H9 (cell line): ENCODE results near the gene SST. TPM values are rescaled to one million over a fixed set of nuclear protein-coding genes. Genes with fewer than 3 reads are reported as not detected.

ENCODE experiments used
- DNase-seq: peaks from one replicate; pipeline ENCODE4 v3.0.0-alpha.2; 2017
- H2AFZ ChIP-seq: one replicate; pipeline ENCODE4 v1.6.1; 2013; ENCODE audit warnings: mild to moderate bottlenecking, low read length, control low read depth, moderate library complexity
- H2AK5ac ChIP-seq: 2 replicates; pipeline ENCODE4 v1.6.1; 2013; ENCODE audit warnings: low read length, control low read depth, mixed read lengths; ENCODE audit not compliant: insufficient read length
- H2BK120ac ChIP-seq: one replicate; pipeline ENCODE4 v1.6.1; 2013; ENCODE audit warnings: low read depth, mild to moderate bottlenecking, low read length, control low read depth, inconsistent platforms; ENCODE audit not compliant: poor library complexity, severe bottlenecking
- H2BK12ac ChIP-seq: 2 replicates; pipeline ENCODE4 v1.6.1; 2013; ENCODE audit warnings: low read length, control low read depth, mixed read lengths, low read depth; ENCODE audit not compliant: insufficient read length
- H2BK15ac ChIP-seq: 2 replicates; pipeline ENCODE4 v1.6.1; 2013; ENCODE audit warnings: low read depth, low read length, control low read depth
- H2BK20ac ChIP-seq: one replicate; pipeline ENCODE4 v1.6.1; 2013; ENCODE audit warnings: low read depth, mild to moderate bottlenecking, low read length, control low read depth, inconsistent platforms; ENCODE audit not compliant: poor library complexity, severe bottlenecking
- H2BK5ac ChIP-seq: 2 replicates; pipeline ENCODE4 v1.6.1; 2013; ENCODE audit warnings: low read length, control low read depth, mixed read lengths; ENCODE audit not compliant: insufficient read length
- H3K14ac ChIP-seq: 2 replicates; pipeline ENCODE4 v1.6.1; 2013; ENCODE audit warnings: low read length, control low read depth; ENCODE audit not compliant: insufficient read depth
- H3K18ac ChIP-seq: 2 replicates; pipeline ENCODE4 v1.6.1; 2013; ENCODE audit warnings: low read depth, mild to moderate bottlenecking, mixed read lengths, low read length, control low read depth; ENCODE audit not compliant: insufficient read length
- H3K23ac ChIP-seq: 2 replicates; pipeline ENCODE4 v1.6.1; 2013; ENCODE audit warnings: low read length, control low read depth, mixed read lengths, low read depth; ENCODE audit not compliant: insufficient read length
- H3K23me2 ChIP-seq: 2 replicates; pipeline ENCODE4 v1.6.1; 2013; ENCODE audit warnings: low read depth, mild to moderate bottlenecking, mixed read lengths, low read length, control low read depth; ENCODE audit not compliant: insufficient read length, poor library complexity, severe bottlenecking
- H3K27ac ChIP-seq: 2 replicates; pipeline ENCODE4 v1.5.1; 2013; ENCODE audit warnings: low read length, control low read depth, mixed read lengths, low read depth; ENCODE audit not compliant: insufficient read length
- H3K27me3 ChIP-seq: 2 replicates; pipeline ENCODE4 v1.6.1; 2013; ENCODE audit warnings: low read length, control low read depth, inconsistent platforms; ENCODE audit not compliant: insufficient read depth
- H3K4ac ChIP-seq: 2 replicates; pipeline ENCODE4 v1.6.1; 2013; ENCODE audit warnings: low read depth, mild to moderate bottlenecking, control low read depth, inconsistent platforms, low read length, moderate library complexity
- H3K4me1 ChIP-seq: 2 replicates; pipeline ENCODE4 v1.6.1; 2013; ENCODE audit warnings: low read length, control low read depth, inconsistent platforms; ENCODE audit not compliant: insufficient read depth
- H3K4me2 ChIP-seq: 2 replicates; pipeline ENCODE4 v1.6.1; 2013; ENCODE audit warnings: low read length, control low read depth, mixed read lengths; ENCODE audit not compliant: insufficient read length, insufficient read depth
- H3K56ac ChIP-seq: 2 replicates; pipeline ENCODE4 v1.6.1; 2013; ENCODE audit warnings: low read depth, mild to moderate bottlenecking, mixed read lengths, low read length, control low read depth; ENCODE audit not compliant: insufficient read length
- H3K79me1 ChIP-seq: 2 replicates; pipeline ENCODE4 v1.6.1; 2013; ENCODE audit warnings: low read depth, mild to moderate bottlenecking, moderate library complexity, low read length, control low read depth, inconsistent platforms; ENCODE audit not compliant: insufficient read depth, poor library complexity, severe bottlenecking
- H3K79me2 ChIP-seq: 2 replicates; pipeline ENCODE4 v1.6.1; 2013; ENCODE audit warnings: low read length, control low read depth, inconsistent platforms; ENCODE audit not compliant: insufficient read depth
- H3K9ac ChIP-seq: 2 replicates; pipeline ENCODE4 v1.6.1; 2013; ENCODE audit warnings: low read length, control low read depth, mixed read lengths; ENCODE audit not compliant: insufficient read length; ENCODE audit errors: extremely low read depth
- H3K9me3 ChIP-seq: one replicate; pipeline ENCODE4 v1.6.1; 2013; ENCODE audit warnings: low read depth, low read length, inconsistent platforms; ENCODE audit not compliant: control insufficient read depth
- H3T11ph ChIP-seq: one replicate; pipeline ENCODE4 v1.6.1; 2013; ENCODE audit warnings: mild to moderate bottlenecking, low read length, control low read depth, inconsistent platforms
- H4K20me1 ChIP-seq: one replicate; pipeline ENCODE4 v1.6.1; 2013; ENCODE audit not compliant: control insufficient read depth, insufficient read length, insufficient read depth
- H4K5ac ChIP-seq: 2 replicates; pipeline ENCODE4 v1.6.1; 2013; ENCODE audit warnings: low read depth, mild to moderate bottlenecking, mixed read lengths, low read length, control low read depth; ENCODE audit not compliant: insufficient read length
- H4K8ac ChIP-seq: replicated peaks from 2 replicates; pipeline ENCODE4 v1.6.1; 2013; ENCODE audit warnings: low read length, control low read depth, mixed read lengths, low read depth; ENCODE audit not compliant: insufficient read length
- H4K91ac ChIP-seq: 2 replicates; pipeline ENCODE4 v1.6.1; 2013; ENCODE audit warnings: low read depth, mild to moderate bottlenecking, moderate library complexity, mixed read lengths, low read length, control low read depth; ENCODE audit not compliant: insufficient read length
- H3K27ac Mint-ChIP-seq, 3 experiments: 2 replicates in 2 of 3; 3 replicates in 1 of 3; pipeline ENCODE4 v1.8.0; 2020 to 2021; ENCODE audit warnings: mixed read lengths in 3 of 3, mild to moderate bottlenecking in 1 of 3, moderate library complexity in 1 of 3
- H3K27me3 Mint-ChIP-seq: 2 replicates; pipeline ENCODE4 v1.8.0; 2021; ENCODE audit warnings: low read depth, mild to moderate bottlenecking, moderate library complexity, mixed read lengths
- H3K36me3 Mint-ChIP-seq, 3 experiments: 2 replicates in 2 of 3; 3 replicates in 1 of 3; pipeline ENCODE4 v1.8.0; 2020 to 2021; ENCODE audit warnings: low read depth in 3 of 3, mixed read lengths in 3 of 3; ENCODE audit not compliant: insufficient read depth in 1 of 3
- H3K4me1 Mint-ChIP-seq, 2 experiments: 2 replicates each; pipeline ENCODE4 v1.8.0; 2020; ENCODE audit warnings: mixed read lengths in 2 of 2
- H3K4me3 Mint-ChIP-seq, 2 experiments: 2 replicates in 1 of 2; 3 replicates in 1 of 2; pipeline ENCODE4 v1.8.0; 2020 to 2021; ENCODE audit warnings: mild to moderate bottlenecking in 2 of 2, mixed read lengths in 2 of 2, moderate library complexity in 1 of 2
- H3K9me3 Mint-ChIP-seq, 2 experiments: 2 replicates in 1 of 2; 3 replicates in 1 of 2; pipeline ENCODE4 v1.8.0; 2020; ENCODE audit warnings: mild to moderate bottlenecking in 2 of 2, mixed read lengths in 2 of 2, moderate library complexity in 1 of 2
- WGBS: extraction: QIAGEN DNeasy Blood & Tissue Kit; methylation state at CpG from one replicate; pipeline ENCODE4 v1.1.7; 2013; ENCODE audit warnings: missing lambda C conversion rate, low lambda C conversion rate, mixed read lengths; ENCODE audit not compliant: insufficient read length; ENCODE audit errors: extremely low coverage; 5-methylcytosine and 5-hydroxymethylcytosine counted together
- long read RNA-seq: library from polyadenylated mRNA; unstranded; transcript quantifications from one replicate; pipeline ENCODE4 v2.0.0, GENCODE V29; 2020
- total RNA-seq: library from RNA; stranded (reverse); gene quantifications from 2 replicates; pipeline ENCODE4 v1.2.1, GENCODE V29; 2021
- TF ChIP-seq, protein P1 (sequence below): fragments of 200-600 bp; sonication (generic); conservative IDR thresholded peaks from 3 replicates; pipeline ENCODE4 v1.8.0; 2021; ENCODE audit warnings: antibody characterized with exemption, mild to moderate bottlenecking

SST gene
- total RNA-seq = not detected in 2 replicates
- long read RNA-seq = 0 reads

DNA sequence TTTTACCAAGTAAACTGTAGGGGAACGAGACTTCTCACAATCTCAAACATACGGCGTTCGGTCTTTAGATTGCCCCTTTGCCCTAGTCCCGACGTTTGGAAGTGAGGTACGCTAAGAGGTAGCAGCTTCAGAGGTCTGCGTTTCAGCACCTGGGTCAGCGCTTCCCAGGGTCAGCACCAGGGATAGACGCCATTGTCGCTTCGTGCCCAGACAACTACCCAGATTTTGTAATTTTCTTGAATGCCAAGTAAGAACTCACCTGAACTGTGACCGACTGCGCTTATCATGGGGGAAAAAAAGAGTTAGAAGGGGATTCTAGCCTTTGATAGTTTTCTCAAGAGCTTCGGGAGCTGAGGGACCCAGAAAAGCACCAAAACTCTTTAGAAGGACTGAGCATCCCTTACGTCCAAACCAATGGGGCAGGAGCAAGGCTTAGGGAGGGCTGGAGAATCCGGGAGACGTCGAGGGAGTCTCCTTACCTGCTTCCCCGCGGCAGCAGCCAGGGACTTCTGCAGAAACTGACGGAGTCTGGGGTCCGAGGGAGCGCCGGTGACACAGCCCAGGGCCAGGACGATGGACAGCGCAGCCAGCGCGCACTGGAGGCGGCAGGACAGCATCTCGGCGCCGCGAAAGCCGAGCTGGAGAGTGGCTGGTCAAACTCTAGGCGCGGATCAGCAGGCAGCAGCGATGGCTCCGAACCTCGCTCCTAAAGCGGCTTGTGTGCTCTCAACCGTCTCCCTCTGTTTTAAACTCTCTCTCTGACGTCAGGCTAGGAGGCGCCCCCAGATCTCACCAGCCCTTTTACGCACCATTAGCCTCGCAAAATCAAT, at the start of gene SST:
Gene SST, minus strand, starts transcription at position 720 of the 830 bp plus-strand sequence. Its CDS starts 103 bp downstream, at position 617.
- Histone ChIP-seq H4K5ac (no peak within 1 kb of the TSS), H3K4me2 (peak within 1 kb of the TSS; percentile 38), H4K91ac (no peak within 1 kb of the TSS), H2BK15ac (no peak within 1 kb of the TSS), H2AFZ (no peak within 1 kb of the TSS), H2BK12ac (no peak within 1 kb of the TSS), H3T11ph (no peak within 1 kb of the TSS), H4K20me1 (no peaks in the 10 kb centered on the region), H3K4ac (no peak within 1 kb of the TSS), H3K4me1 (no peaks in the 10 kb centered on the region), H2BK20ac (no peak within 1 kb of the TSS), H3K79me1 (no peaks in the 10 kb centered on the region), H3K9ac (no peak within 1 kb of the TSS), H3K18ac (no peak within 1 kb of the TSS), H3K23ac (no peak within 1 kb of the TSS), H3K27me3 (no peaks in the 10 kb centered on the region; the same call in 1 of the 2 replicates), H3K56ac (no peak within 1 kb of the TSS), H2BK120ac (no peak within 1 kb of the TSS), H3K27ac (no peak within 1 kb of the TSS), H3K14ac (no peak within 1 kb of the TSS), H2AK5ac (no peak within 1 kb of the TSS), H3K9me3 (no peaks in the 10 kb centered on the region), H3K23me2 (peaks cover 6% of the 10 kb centered on the region), H2BK5ac (no peak within 1 kb of the TSS), H4K8ac (no peak within 1 kb of the TSS), H3K79me2 (no peaks in the 10 kb centered on the region)
- Mint-ChIP-seq H3K4me1 (peaks cover 9 to 12% of the 10 kb centered on the region in 2 experiments), H3K4me3 (peak within 1 kb of the TSS; percentile 39 to 63), H3K27ac (peak within 1 kb of the TSS in 1 of 3 experiments; percentile 30; a peak in 1 of 7 replicates), H3K27me3 (peaks cover 65% of the 10 kb centered on the region), H3K36me3 (no peaks in the 10 kb centered on the region), H3K9me3 (peaks cover 0 to 2% of the 10 kb centered on the region in 2 experiments; a peak in 1 of 5 replicates)
- TF ChIP-seq, protein P1, sequence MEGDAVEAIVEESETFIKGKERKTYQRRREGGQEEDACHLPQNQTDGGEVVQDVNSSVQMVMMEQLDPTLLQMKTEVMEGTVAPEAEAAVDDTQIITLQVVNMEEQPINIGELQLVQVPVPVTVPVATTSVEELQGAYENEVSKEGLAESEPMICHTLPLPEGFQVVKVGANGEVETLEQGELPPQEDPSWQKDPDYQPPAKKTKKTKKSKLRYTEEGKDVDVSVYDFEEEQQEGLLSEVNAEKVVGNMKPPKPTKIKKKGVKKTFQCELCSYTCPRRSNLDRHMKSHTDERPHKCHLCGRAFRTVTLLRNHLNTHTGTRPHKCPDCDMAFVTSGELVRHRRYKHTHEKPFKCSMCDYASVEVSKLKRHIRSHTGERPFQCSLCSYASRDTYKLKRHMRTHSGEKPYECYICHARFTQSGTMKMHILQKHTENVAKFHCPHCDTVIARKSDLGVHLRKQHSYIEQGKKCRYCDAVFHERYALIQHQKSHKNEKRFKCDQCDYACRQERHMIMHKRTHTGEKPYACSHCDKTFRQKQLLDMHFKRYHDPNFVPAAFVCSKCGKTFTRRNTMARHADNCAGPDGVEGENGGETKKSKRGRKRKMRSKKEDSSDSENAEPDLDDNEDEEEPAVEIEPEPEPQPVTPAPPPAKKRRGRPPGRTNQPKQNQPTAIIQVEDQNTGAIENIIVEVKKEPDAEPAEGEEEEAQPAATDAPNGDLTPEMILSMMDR = no peak
- DNase-seq = peak; percentile 86
- no CpG with 5 or more reads among the region's 46 CpGs for WGBS
